Neuronal stem cell (in vitro differentiated cells): Measurements from ENCODE around the gene PRDM9.
"Not testable (repeated sequence)": the region's sequence is repeated elsewhere in the genome, so short reads cannot be mapped to it uniquely, and the experiment has no call there.

Experiments
- DNase-seq: peaks from one replicate; pipeline ENCODE4 v3.0.0-alpha.2; 2013; ENCODE audit warnings: low spot score
- H2AFZ ChIP-seq: one replicate; pipeline ENCODE4 v1.6.1; 2013; ENCODE audit warnings: mild to moderate bottlenecking, low read length, inconsistent platforms
- H2AK5ac ChIP-seq: 2 replicates; pipeline ENCODE4 v1.6.1; 2013; ENCODE audit warnings: low read depth, mild to moderate bottlenecking, inconsistent platforms, low read length, moderate library complexity, mixed read lengths
- H2BK120ac ChIP-seq: 2 replicates; pipeline ENCODE4 v1.6.1; 2013; ENCODE audit warnings: low read depth, mild to moderate bottlenecking, inconsistent platforms, low read length, moderate library complexity, mixed read lengths
- H2BK12ac ChIP-seq: one replicate; pipeline ENCODE4 v1.6.1; 2013; ENCODE audit warnings: low read length, inconsistent platforms
- H2BK15ac ChIP-seq: 2 replicates; pipeline ENCODE4 v1.6.1; 2013; ENCODE audit warnings: mild to moderate bottlenecking, low read length, inconsistent platforms, mixed read lengths
- H2BK5ac ChIP-seq: one replicate; pipeline ENCODE4 v1.6.1; 2013; ENCODE audit warnings: inconsistent platforms, mild to moderate bottlenecking, low read length, moderate library complexity
- H3K14ac ChIP-seq: one replicate; pipeline ENCODE4 v1.6.1; 2013; ENCODE audit warnings: low read length, inconsistent platforms
- H3K18ac ChIP-seq: 2 replicates; pipeline ENCODE4 v1.6.1; 2013; ENCODE audit warnings: low read length, inconsistent platforms
- H3K23ac ChIP-seq: 2 replicates; pipeline ENCODE4 v1.6.1; 2013; ENCODE audit warnings: low read depth, mild to moderate bottlenecking, mixed read lengths, low read length, inconsistent platforms; ENCODE audit not compliant: poor library complexity
- H3K27ac ChIP-seq: replicated peaks from 3 replicates; pipeline ENCODE4 v1.5.1; 2013; ENCODE audit warnings: low read length, inconsistent platforms
- H3K27me3 ChIP-seq, 3 experiments: 2 replicates each; pipeline ENCODE4 v1.6.1; 2013; ENCODE audit warnings: low read length in 3 of 3, mild to moderate bottlenecking in 2 of 3, inconsistent platforms in 1 of 3, low read depth in 1 of 3, mixed read lengths in 1 of 3, moderate library complexity in 1 of 3; ENCODE audit not compliant: control insufficient read depth in 3 of 3, insufficient read depth in 3 of 3
- H3K36me3 ChIP-seq, 2 donors: replicated peaks in 1 of 2; 2 replicates each; pipeline ENCODE4 v1.6.1; 2013; ENCODE audit warnings: low read length in 2 of 2; ENCODE audit not compliant: control insufficient read depth in 2 of 2, insufficient read depth in 2 of 2
- H3K4ac ChIP-seq: 2 replicates; pipeline ENCODE4 v1.6.1; 2013; ENCODE audit warnings: inconsistent platforms, mild to moderate bottlenecking, low read length, moderate library complexity
- H3K4me1 ChIP-seq, 2 donors: 1 replicate in 1 of 2; 2 replicates in 1 of 2; pipeline ENCODE4 v1.6.1; 2013; ENCODE audit warnings: low read length in 2 of 2, low read depth in 1 of 2; ENCODE audit not compliant: control insufficient read depth in 2 of 2, insufficient read depth in 1 of 2
- H3K4me2 ChIP-seq: one replicate; pipeline ENCODE4 v1.6.1; 2013; ENCODE audit warnings: mild to moderate bottlenecking, low read length, inconsistent platforms; ENCODE audit not compliant: insufficient read depth, poor library complexity, severe bottlenecking
- H3K4me3 ChIP-seq, 2 donors: 2 replicates each; pipeline ENCODE4 v1.5.1; 2013; ENCODE audit warnings: low read length in 2 of 2, mild to moderate bottlenecking in 2 of 2, inconsistent platforms in 1 of 2, moderate library complexity in 1 of 2
- H3K79me1 ChIP-seq: one replicate; pipeline ENCODE4 v1.6.1; 2013; ENCODE audit warnings: low read depth, mild to moderate bottlenecking, inconsistent platforms, low read length, moderate library complexity
- H3K9ac ChIP-seq: one replicate; pipeline ENCODE4 v1.6.1; 2013; ENCODE audit warnings: mild to moderate bottlenecking, low read depth, low read length, inconsistent platforms; ENCODE audit not compliant: poor library complexity
- H3K9me3 ChIP-seq, 2 donors: replicated peaks in 1 of 2; 2 replicates each; pipeline versions ENCODE3 to v1.6.1; 2013; ENCODE audit warnings: low read length in 2 of 2, mild to moderate bottlenecking in 2 of 2, inconsistent platforms in 1 of 2, low read depth in 1 of 2, mixed read lengths in 1 of 2, moderate library complexity in 1 of 2; ENCODE audit not compliant: control insufficient read depth in 2 of 2, insufficient read depth in 1 of 2
- H4K8ac ChIP-seq: one replicate; pipeline ENCODE4 v1.6.1; 2013; ENCODE audit warnings: low read depth, mild to moderate bottlenecking, inconsistent platforms, low read length, moderate library complexity
- H4K91ac ChIP-seq: one replicate; pipeline ENCODE4 v1.6.1; 2013; ENCODE audit warnings: low read length, low read depth, mild to moderate bottlenecking, inconsistent platforms; ENCODE audit not compliant: poor library complexity
- WGBS, 2 donors: extraction: QIAGEN DNeasy Blood & Tissue Kit; methylation state at CpG; one replicate each; pipeline ENCODE4 v1.1.7; 2013; ENCODE audit warnings: missing lambda C conversion rate in 2 of 2, mixed read lengths in 1 of 2; ENCODE audit not compliant: insufficient read length in 2 of 2, insufficient replicate concordance in 1 of 2; ENCODE audit errors: extremely low coverage in 2 of 2; 5-methylcytosine and 5-hydroxymethylcytosine counted together

Gene PRDM9

GRCh38 chr5:23523998-23524397 is 16.6 kb downstream of the PRDM9 start:
- Histone ChIP-seq H3K36me3 (no peaks in the 10 kb centered on the region), H2AFZ (no peak overlapping the region), H2BK15ac (no peak overlapping the region), H4K8ac (no peak overlapping the region), H3K14ac (no peak overlapping the region), H3K4me3 (no peak overlapping the region), H3K27me3 (no peaks in the 10 kb centered on the region), H3K18ac (no peak overlapping the region), H3K4me2 (no peak overlapping the region), H4K91ac (no peak overlapping the region), H3K9ac (no peak overlapping the region), H3K9me3 (no peaks in the 10 kb centered on the region), H2AK5ac (no peak overlapping the region), H3K4me1 (no peaks in the 10 kb centered on the region), H3K79me1 (no peaks in the 10 kb centered on the region), H3K27ac (no peak overlapping the region), H3K23ac (no peak overlapping the region), H2BK5ac (no peak overlapping the region), H2BK120ac (no peak overlapping the region), H3K4ac (no peak overlapping the region), H2BK12ac (no peak overlapping the region)
- no peak for DNase-seq
- WGBS, 2 donors: no CpG with 5 or more reads among the region's 2 CpGs

- no peak overlapping the region for H3K4ac ChIP-seq
- H3K14ac ChIP-seq: no peak overlapping the region
- H2AFZ ChIP-seq: no peak overlapping the region
- H3K79me1 ChIP-seq: no peaks in the 10 kb centered on the region
- no peaks in the 10 kb centered on the region for H3K36me3 ChIP-seq
- H4K91ac ChIP-seq: no peak overlapping the region
- no peak overlapping the region for H3K4me2 ChIP-seq
- no peaks in the 10 kb centered on the region for H3K27me3 ChIP-seq
- DNase-seq: no peak
- no peaks in the 10 kb centered on the region for H3K9me3 ChIP-seq
- no peak overlapping the region for H2AK5ac ChIP-seq
- no peak overlapping the region for H2BK12ac ChIP-seq
- H4K8ac ChIP-seq: no peak overlapping the region
- H2BK5ac ChIP-seq: no peak overlapping the region
- no peak overlapping the region for H3K9ac ChIP-seq
- H2BK15ac ChIP-seq: no peak overlapping the region
- H3K18ac ChIP-seq: no peak overlapping the region
- no peak overlapping the region for H3K27ac ChIP-seq
- H3K4me3 ChIP-seq: no peak overlapping the region
- H3K23ac ChIP-seq: no peak overlapping the region
- no peak overlapping the region for H2BK120ac ChIP-seq
- H3K4me1 ChIP-seq: no peaks in the 10 kb centered on the region
Observed at GRCh38 chr5:23525751-23526150, 18.3 kb downstream of the PRDM9 start.

- H2BK12ac ChIP-seq, H3K27me3 ChIP-seq, H3K9ac ChIP-seq, H3K23ac ChIP-seq, H3K4ac ChIP-seq, H4K8ac ChIP-seq, H2BK5ac ChIP-seq, H2BK15ac ChIP-seq, H3K9me3 ChIP-seq, H2BK120ac ChIP-seq, H4K91ac ChIP-seq, DNase-seq, H3K14ac ChIP-seq, H3K79me1 ChIP-seq, H2AK5ac ChIP-seq, H3K18ac ChIP-seq, H3K4me2 ChIP-seq, H3K4me3 ChIP-seq, H3K4me1 ChIP-seq, H3K36me3 ChIP-seq, H2AFZ ChIP-seq, H3K27ac ChIP-seq: not testable (repeated sequence)
- no CpG with 5 or more reads among the region's 5 CpGs for WGBS, 2 donors
Observed at GRCh38 chr5:23526616-23527015, 19.2 kb downstream of the PRDM9 start.

GRCh38 chr5:23527216-23527920 is 20.0 kb downstream of the PRDM9 start:
- H3K27me3 ChIP-seq, H3K18ac ChIP-seq, H3K4ac ChIP-seq, H2AFZ ChIP-seq, H4K8ac ChIP-seq, H3K23ac ChIP-seq, H2BK120ac ChIP-seq, H2AK5ac ChIP-seq, H3K79me1 ChIP-seq, H3K9me3 ChIP-seq, H4K91ac ChIP-seq, H3K36me3 ChIP-seq, H3K4me2 ChIP-seq, H3K4me1 ChIP-seq, DNase-seq, H2BK12ac ChIP-seq, H3K14ac ChIP-seq, H2BK15ac ChIP-seq, H3K9ac ChIP-seq, H3K27ac ChIP-seq, H2BK5ac ChIP-seq, H3K4me3 ChIP-seq: not testable (repeated sequence)
- WGBS, 2 donors: no CpG with 5 or more reads among the region's 15 CpGs
